SU-DHL-6 (cell line): Measurements from ENCODE around the gene EPYC.

Experiments used
- H2AFZ ChIP-seq: fragments of 200-600 bp; sonication (generic); 2 replicates; pipeline ENCODE4 v1.6.1; 2014; ENCODE audit warnings: low read depth, mild to moderate bottlenecking, moderate library complexity, mixed read lengths, antibody characterized with exemption, low read length; ENCODE audit not compliant: severe bottlenecking
- H3F3A ChIP-seq: fragments of 200-600 bp; shearing (Covaris generic); 2 replicates; pipeline ENCODE4 v1.6.0; 2016; ENCODE audit warnings: antibody characterized with exemption, mild to moderate bottlenecking; ENCODE audit not compliant: insufficient read depth
- H3K27ac ChIP-seq: fragments of 200-600 bp; sonication (generic); 2 replicates; pipeline ENCODE4 v1.5.1; 2016; ENCODE audit warnings: low read depth, mild to moderate bottlenecking, low read length, moderate library complexity, mixed read lengths
- H3K27me3 ChIP-seq: fragments of 200-600 bp; sonication (generic), shearing (Covaris generic); 2 replicates; pipeline ENCODE4 v1.6.0; 2014; ENCODE audit warnings: mild to moderate bottlenecking, low read length
- H3K36me3 ChIP-seq: fragments of 200-600 bp; sonication (generic); 2 replicates; pipeline ENCODE4 v1.6.1; 2014; ENCODE audit warnings: mild to moderate bottlenecking, low read length, mixed read lengths
- H3K4me2 ChIP-seq: fragments of 300-600, 200-600 bp; shearing (Covaris generic), sonication (generic); 2 replicates; pipeline ENCODE4 v1.6.0; 2014; ENCODE audit warnings: low read length, low read depth, mild to moderate bottlenecking; ENCODE audit not compliant: poor library complexity, severe bottlenecking
- H3K4me3 ChIP-seq: fragments of 200-600 bp; sonication (generic); 2 replicates; pipeline ENCODE4 v1.5.1; 2014; ENCODE audit warnings: antibody characterized with exemption, low read length, mild to moderate bottlenecking, mixed read lengths; ENCODE audit not compliant: insufficient read depth, poor library complexity, severe bottlenecking
- H3K79me2 ChIP-seq: fragments of 200-600 bp; sonication (generic); 2 replicates; pipeline ENCODE4 v1.6.1; 2014; ENCODE audit warnings: mild to moderate bottlenecking, low read length, moderate library complexity; ENCODE audit not compliant: insufficient read depth
- H3K9ac ChIP-seq: fragments of 200-600 bp; sonication (generic); 2 replicates; pipeline ENCODE4 v1.7.0; 2014; ENCODE audit warnings: mild to moderate bottlenecking, low read length
- H3K9me2 ChIP-seq: fragments of 200-600 bp; sonication (generic); replicated peaks from 2 replicates; pipeline ENCODE4 v1.6.1; 2014; ENCODE audit warnings: low read length; ENCODE audit not compliant: insufficient read depth
- H3K9me3 ChIP-seq: fragments of 200-600 bp; sonication (generic); 2 replicates; pipeline ENCODE4 v1.6.1; 2014; ENCODE audit warnings: low read length, mixed read lengths; ENCODE audit not compliant: insufficient read depth
- H4K20me1 ChIP-seq: fragments of 200-600 bp; sonication (generic); 2 replicates; pipeline ENCODE4 v1.6.1; 2014; ENCODE audit warnings: low read depth, mild to moderate bottlenecking, antibody characterized with exemption, low read length, moderate library complexity, mixed read lengths
- CTCF ChIP-seq: fragments of 200-600 bp; sonication (generic); IDR thresholded peaks from one replicate; pipeline ENCODE4 v1.5.1; 2017; ENCODE audit warnings: antibody characterized with exemption, mild to moderate bottlenecking, low read length, moderate library complexity; ENCODE audit not compliant: insufficient read depth, poor library complexity, severe bottlenecking
- EZH2phosphoT487 ChIP-seq: fragments of 200-600 bp; sonication (generic), shearing (Covaris generic); conservative IDR thresholded peaks from 2 replicates; pipeline ENCODE4 v1.6.1; 2018; ENCODE audit warnings: mild to moderate bottlenecking, antibody characterized with exemption, low read length, moderate library complexity, mixed read lengths

EPYC gene

DNA sequence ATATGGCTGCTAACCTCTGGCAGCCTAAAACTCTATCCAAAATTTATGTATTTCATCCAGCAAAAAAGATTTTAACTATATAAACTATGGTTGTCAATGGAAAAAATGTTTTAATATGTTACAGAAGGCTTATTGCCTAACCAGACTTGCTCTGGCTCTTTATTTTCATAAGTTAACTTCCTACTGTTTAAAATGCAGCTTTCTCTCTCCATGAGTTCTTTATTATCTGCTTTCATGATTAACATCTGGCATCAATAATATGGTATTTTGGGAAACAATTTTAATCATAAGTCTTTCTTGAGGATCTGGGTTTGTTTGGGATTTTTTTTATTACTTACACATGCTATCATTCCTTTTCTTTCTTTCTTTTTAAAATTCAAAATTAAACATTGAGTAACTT lies 32.5 kb upstream of the EPYC start:
- Histone ChIP-seq H3K27me3 (no peaks in the 10 kb centered on the region), H3K4me3 (no peak overlapping the region), H3K27ac (no peak overlapping the region), H4K20me1 (no peaks in the 10 kb centered on the region), H3K79me2 (no peaks in the 10 kb centered on the region), H3K36me3 (no peaks in the 10 kb centered on the region), H2AFZ (no peak overlapping the region), H3K4me2 (no peak overlapping the region), H3K9ac (no peak overlapping the region), H3K9me2 (no peaks in the 10 kb centered on the region), H3K9me3 (no peaks in the 10 kb centered on the region), H3F3A (no peaks in the 10 kb centered on the region)
- TF ChIP-seq CTCF = no peak
- TF ChIP-seq EZH2phosphoT487 = no peak

- H3F3A ChIP-seq = no peaks in the 10 kb centered on the region
- no peaks in the 10 kb centered on the region for H3K36me3 ChIP-seq
- no peaks in the 10 kb centered on the region for H3K79me2 ChIP-seq
- H2AFZ ChIP-seq = no peak overlapping the region
- no peaks in the 10 kb centered on the region for H3K27me3 ChIP-seq
- TF ChIP-seq CTCF = no peak
- no peaks in the 10 kb centered on the region for H3K9me3 ChIP-seq
- H4K20me1 ChIP-seq = no peaks in the 10 kb centered on the region
- H3K4me3 ChIP-seq = no peak overlapping the region
- no peak overlapping the region for H3K4me2 ChIP-seq
- no peaks in the 10 kb centered on the region for H3K9me2 ChIP-seq
- H3K27ac ChIP-seq = no peak overlapping the region
- H3K9ac ChIP-seq = no peak overlapping the region
Measured at GRCh38 chr12:91033251-91033650, 28.5 kb upstream of the EPYC start.

- TF ChIP-seq EZH2phosphoT487 (no peak), CTCF (no peak)
- no peaks in the 10 kb centered on the region for H3F3A ChIP-seq
- H3K36me3 ChIP-seq = no peaks in the 10 kb centered on the region
- H3K79me2 ChIP-seq = no peaks in the 10 kb centered on the region
- no peaks in the 10 kb centered on the region for H3K27me3 ChIP-seq
- no peak overlapping the region for H3K9ac ChIP-seq
- no peaks in the 10 kb centered on the region for H3K9me2 ChIP-seq
- H3K9me3 ChIP-seq = no peaks in the 10 kb centered on the region
- H3K27ac ChIP-seq = no peak overlapping the region
- no peak overlapping the region for H3K4me2 ChIP-seq
- H2AFZ ChIP-seq = no peak overlapping the region
- H4K20me1 ChIP-seq = no peaks in the 10 kb centered on the region
- no peak overlapping the region for H3K4me3 ChIP-seq
Measured at GRCh38 chr12:91023326-91024004, 18.7 kb upstream of the EPYC start.
